Stimulated activated effector memory CD8-positive, alpha-beta T cell treated with anti-CD3 and anti-CD28 coated beads, Interleukin-12 subunit alpha, Interleukin-12 subunit beta, amount 100 ng/mL, for 72 hours (primary cell): ENCODE results near the gene CSTPP1.

Source experiments
- ATAC-seq: fragments of 150-1000 bp; cut with Tn5 transposase; 2 replicates; pipeline ENCODE4 v1.10.0; 2021
- DNase-seq, 2 donors: peaks; one replicate each; pipeline ENCODE4 v3.0.0; 2021 to 2022; ENCODE audit warnings: low spot score in 2 of 2
- H3K27ac Mint-ChIP-seq: one replicate; pipeline ENCODE4 v1.8.0; 2022; ENCODE audit warnings: mild to moderate bottlenecking, mixed read lengths
- H3K36me3 Mint-ChIP-seq: one replicate; pipeline ENCODE4 v1.8.0; 2022; ENCODE audit warnings: mild to moderate bottlenecking, mixed read lengths
- H3K4me1 Mint-ChIP-seq: one replicate; pipeline ENCODE4 v1.8.0; 2022; ENCODE audit warnings: mixed read lengths
- H3K4me3 Mint-ChIP-seq: one replicate; pipeline ENCODE4 v1.8.0; 2022; ENCODE audit warnings: mild to moderate bottlenecking, mixed read lengths
- H3K9me3 Mint-ChIP-seq: one replicate; pipeline ENCODE4 v1.8.0; 2022; ENCODE audit warnings: mixed read lengths

The CSTPP1 gene

DNA sequence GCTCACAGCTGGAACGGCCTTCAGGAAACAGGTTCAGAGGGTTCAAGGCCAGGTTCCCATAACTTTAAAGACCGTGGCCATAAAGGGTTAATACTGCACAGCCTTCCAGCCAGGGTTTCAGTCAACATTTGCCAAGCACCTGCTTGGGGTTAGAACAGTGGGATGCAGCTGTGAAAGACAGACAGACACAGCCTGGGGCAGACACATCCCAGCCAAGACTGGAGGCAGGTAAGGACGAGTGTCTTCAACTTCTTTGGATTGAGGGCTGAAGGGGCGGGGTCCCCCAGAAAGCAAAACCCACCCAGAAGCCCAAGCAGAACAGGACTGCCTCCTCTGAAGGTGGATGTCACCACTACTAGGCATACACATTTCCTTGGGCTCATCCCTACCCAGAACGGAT is 225.9 kb downstream of the CSTPP1 start:
- no peak for ATAC-seq
- Mint-ChIP-seq H3K36me3 (peaks cover 57% of the 10 kb centered on the region), H3K4me1 (no peaks in the 10 kb centered on the region), H3K27ac (peak overlapping the region; percentile 43), H3K9me3 (no peaks in the 10 kb centered on the region), H3K4me3 (no peak overlapping the region)
- DNase-seq: no peak

DNA sequence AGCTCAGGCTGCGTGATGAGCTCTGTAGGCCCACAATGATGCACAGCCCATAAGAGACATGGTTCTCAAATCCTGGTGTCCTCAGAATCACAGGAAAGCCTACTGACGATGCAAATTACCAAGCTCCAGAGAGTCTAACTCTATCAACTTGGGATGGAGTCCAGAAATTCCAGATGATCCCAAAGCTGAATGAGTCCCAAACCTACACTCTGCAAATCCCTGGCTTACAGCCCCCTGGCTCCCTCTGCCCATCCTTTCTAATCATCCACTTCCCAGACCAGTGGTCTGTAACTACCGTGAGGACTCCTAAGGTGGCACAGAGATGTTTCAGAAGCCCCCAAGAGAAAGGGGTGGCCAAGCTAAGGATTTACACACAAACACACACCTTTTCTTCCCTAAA is 226.6 kb downstream of the CSTPP1 start:
- Mint-ChIP-seq H3K36me3 (peaks cover 65% of the 10 kb centered on the region), H3K9me3 (no peaks in the 10 kb centered on the region)
- no peak for ATAC-seq

DNA sequence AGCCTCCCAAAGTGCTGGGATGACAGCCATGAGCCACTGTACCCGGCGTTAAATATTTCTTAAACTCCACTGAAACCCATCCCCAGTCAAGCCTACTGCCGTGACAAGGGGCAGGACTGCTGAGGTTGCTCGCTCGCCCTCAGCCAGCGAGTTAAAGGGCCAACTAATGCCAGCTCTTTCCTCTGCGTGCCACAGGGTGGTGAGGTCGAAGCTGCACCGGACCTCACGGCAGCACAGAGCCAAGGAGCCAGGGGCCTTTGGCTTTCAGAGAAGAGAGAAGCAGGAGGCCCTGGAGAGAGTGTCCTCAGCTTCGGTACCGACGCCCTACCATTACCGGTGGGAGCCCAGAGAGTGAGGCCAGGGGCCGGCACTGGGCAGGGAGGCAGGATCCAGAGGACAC is 227.3 kb downstream of the CSTPP1 start:
- ATAC-seq (no peak), DNase-seq (no peak)
- Mint-ChIP-seq H3K4me1 (no peaks in the 10 kb centered on the region), H3K27ac (peak overlapping the region; percentile 50), H3K4me3 (no peak overlapping the region), H3K36me3 (peaks cover 72% of the 10 kb centered on the region), H3K9me3 (no peaks in the 10 kb centered on the region)

More for the DNA sequence above, 226.6 kb downstream of the CSTPP1 start:
- H3K27ac Mint-ChIP-seq: no peak overlapping the region
- DNase-seq: no peak
- no peaks in the 10 kb centered on the region for H3K4me1 Mint-ChIP-seq
- H3K4me3 Mint-ChIP-seq: no peak overlapping the region

DNA sequence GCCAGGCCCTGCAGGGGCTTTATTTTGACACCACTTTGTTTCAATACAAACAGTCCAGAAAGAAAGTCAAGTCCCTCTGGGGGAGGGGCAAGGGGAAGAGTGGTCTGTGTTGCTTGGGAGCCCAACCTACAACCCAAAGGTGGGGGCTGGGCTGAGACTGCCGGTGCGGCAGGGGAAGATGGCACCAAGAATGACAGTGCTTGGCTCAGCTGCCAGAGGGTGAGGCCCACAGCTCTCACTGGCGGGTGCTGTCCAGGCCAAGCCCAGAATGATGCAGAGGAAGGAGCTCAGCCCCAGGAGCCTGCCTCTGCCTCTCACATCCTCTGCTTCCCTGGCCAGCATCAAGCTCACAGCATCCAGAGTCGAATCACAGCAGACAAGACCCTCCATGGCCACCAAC is 227.8 kb downstream of the CSTPP1 start:
- H3K9me3 Mint-ChIP-seq: no peaks in the 10 kb centered on the region
- ATAC-seq: no peak
- H3K4me1 Mint-ChIP-seq: no peaks in the 10 kb centered on the region
- no peak for DNase-seq
- peaks cover 72% of the 10 kb centered on the region for H3K36me3 Mint-ChIP-seq
- no peak overlapping the region for H3K4me3 Mint-ChIP-seq
- H3K27ac Mint-ChIP-seq: peak overlapping the region; percentile 50

DNA sequence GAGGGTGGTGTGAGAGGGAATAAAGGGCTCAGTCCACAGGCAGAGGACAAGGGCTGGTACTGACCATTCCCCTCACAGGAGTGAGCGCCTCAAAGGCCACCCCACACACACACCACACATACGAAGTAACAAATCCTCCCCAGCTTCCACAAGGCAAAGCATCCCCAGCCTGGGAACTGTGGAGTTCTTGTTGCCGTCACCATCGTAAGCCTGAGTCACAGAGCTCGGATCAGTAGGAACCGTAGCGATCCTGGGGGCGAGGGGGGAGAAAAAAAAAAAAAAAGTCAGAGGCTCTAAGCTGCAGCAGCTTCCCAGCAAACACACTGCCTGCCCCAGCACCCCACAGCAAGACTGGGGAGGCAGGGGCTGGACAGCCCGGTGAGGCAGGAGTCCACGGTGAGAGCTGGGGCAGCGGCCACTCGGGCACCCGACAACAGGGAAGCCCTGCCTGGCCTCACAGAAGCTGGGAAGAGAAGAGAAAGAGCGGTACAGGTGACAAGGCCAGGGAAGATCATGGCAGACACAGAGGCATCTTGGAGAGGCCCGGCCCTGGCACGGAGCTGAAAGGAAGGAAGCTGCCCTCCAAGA is 228.8 kb downstream of the CSTPP1 start:
- H3K4me1 Mint-ChIP-seq: no peaks in the 10 kb centered on the region
- DNase-seq: no peak
- no peak overlapping the region for H3K4me3 Mint-ChIP-seq
- peaks cover 73% of the 10 kb centered on the region for H3K36me3 Mint-ChIP-seq
- H3K27ac Mint-ChIP-seq: no peak overlapping the region
- ATAC-seq: no peak
- no peaks in the 10 kb centered on the region for H3K9me3 Mint-ChIP-seq

DNA sequence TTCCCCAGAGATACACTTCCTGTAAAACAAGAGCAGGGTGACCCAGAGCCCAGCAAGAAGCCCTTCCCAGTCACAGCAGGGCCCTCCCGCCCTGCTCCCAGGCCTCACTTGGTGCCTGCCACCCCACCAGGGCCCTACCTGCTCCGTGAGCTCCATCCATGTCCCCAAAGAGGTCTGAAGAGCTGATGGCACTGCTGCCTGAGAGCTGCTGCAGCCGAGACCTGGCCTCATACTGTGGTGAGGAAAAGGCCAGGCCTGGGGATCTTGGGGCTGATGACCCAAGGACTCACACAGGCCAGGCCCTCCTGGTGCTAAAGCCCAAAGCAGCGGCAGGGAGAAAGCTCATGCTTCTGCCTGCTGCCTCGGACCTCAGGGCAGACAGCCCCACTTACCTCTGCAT is 229.8 kb downstream of the CSTPP1 start:
- Mint-ChIP-seq H3K9me3 (no peaks in the 10 kb centered on the region), H3K36me3 (peaks cover 84% of the 10 kb centered on the region), H3K27ac (no peak overlapping the region), H3K4me3 (no peak overlapping the region), H3K4me1 (peaks cover 2% of the 10 kb centered on the region)
- ATAC-seq: no peak
- DNase-seq: no peak

DNA sequence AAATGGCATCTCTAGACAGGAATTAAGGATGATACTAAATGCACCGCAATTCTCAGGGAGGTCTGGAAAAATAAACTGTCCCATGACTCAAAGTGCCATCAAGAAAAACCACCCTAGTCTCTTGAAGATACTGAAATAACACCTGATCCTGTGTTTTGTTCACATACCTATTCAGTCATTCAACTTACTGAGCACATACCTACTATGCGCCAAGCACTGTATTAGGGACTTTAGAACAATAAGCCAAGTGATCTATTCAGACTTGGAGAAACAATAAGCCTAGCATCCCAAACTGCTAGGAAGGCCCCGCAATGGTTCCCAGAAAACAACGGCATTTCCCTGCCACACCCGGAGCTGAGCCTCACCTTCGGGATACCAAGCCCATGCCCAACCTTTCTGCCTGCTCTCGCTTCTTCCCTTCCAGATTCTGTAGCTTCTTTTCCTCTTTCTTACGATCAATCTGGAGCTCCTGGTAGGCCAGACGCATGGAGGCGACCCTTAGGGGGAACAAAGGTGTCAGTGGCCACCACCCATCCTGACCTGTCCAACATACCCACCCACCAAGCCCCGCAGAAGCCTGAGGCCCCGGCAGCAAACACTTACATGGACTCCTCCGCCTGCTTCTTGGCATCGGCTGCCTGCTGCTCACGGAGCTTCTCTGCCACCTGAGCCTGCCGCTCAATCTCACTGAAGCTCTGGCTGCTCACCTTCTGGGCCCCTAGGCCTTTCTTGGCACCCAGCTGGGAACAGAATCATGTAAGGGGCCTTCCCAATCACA is 234.7 kb downstream of the CSTPP1 start:
- DNase-seq: no peak
- peaks cover 97% of the 10 kb centered on the region for H3K36me3 Mint-ChIP-seq
- no peak for ATAC-seq
- peak overlapping the region; percentile 74 for H3K27ac Mint-ChIP-seq
- H3K4me1 Mint-ChIP-seq: peaks cover 38% of the 10 kb centered on the region
- no peaks in the 10 kb centered on the region for H3K9me3 Mint-ChIP-seq
- no peak overlapping the region for H3K4me3 Mint-ChIP-seq

DNA sequence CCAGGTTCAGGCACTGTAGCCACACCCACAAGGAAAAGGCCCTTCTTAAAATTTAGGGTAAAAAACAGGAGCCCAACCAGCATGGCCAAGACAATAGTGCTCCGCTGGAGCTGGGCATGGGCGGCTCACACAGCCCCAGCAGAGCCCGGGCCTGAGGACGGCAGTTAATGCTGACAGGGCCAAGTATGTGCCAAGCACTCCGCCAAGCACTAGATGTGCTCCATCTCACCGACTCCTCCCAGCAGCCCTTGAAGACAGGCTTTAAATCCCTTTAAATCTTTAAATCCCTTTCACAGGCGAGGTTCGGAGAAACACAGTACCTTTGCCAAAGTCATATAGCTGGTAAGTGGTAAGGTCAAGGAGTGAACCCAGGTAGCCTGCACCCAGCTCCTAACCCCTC is 235.3 kb downstream of the CSTPP1 start:
- no peak for DNase-seq
- Mint-ChIP-seq H3K27ac (peak overlapping the region; percentile 74), H3K36me3 (peaks cover 96% of the 10 kb centered on the region), H3K4me3 (no peak overlapping the region), H3K4me1 (peaks cover 38% of the 10 kb centered on the region), H3K9me3 (no peaks in the 10 kb centered on the region)
- ATAC-seq: no peak

DNA sequence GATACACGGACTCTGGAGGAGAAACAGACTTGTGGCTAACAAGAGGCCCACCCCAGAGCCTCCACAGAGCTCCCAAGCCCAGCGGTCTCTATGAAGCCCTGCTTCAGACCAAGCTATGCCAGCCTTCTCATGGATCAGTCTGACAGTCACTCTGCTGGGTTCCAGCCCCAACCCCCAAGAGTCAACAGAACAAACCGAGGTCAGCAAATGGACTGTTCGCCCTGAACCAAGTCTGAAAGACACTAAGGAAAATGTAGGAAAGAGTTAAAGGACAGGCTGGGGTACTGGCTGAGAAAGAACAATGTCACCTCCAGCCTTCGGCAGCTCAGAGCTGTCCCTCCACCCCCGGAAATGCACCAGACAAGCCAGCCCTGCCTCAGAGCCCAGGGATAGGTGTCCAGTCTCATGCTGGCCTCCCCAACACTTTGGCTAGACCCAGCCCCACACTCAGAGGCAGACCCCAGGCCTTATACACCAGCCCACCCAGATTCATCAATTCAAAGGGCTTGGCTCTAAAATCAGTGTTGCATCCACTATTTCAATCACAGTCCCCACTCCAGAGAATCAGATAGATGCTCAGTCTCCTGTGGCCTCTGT is 236.3 kb downstream of the CSTPP1 start:
- DNase-seq (no peak), ATAC-seq (no peak)
- Mint-ChIP-seq H3K9me3 (no peaks in the 10 kb centered on the region), H3K27ac (peak overlapping the region; percentile 74), H3K4me3 (no peak overlapping the region), H3K36me3 (peaks cover 92% of the 10 kb centered on the region), H3K4me1 (peaks cover 47% of the 10 kb centered on the region)

DNA sequence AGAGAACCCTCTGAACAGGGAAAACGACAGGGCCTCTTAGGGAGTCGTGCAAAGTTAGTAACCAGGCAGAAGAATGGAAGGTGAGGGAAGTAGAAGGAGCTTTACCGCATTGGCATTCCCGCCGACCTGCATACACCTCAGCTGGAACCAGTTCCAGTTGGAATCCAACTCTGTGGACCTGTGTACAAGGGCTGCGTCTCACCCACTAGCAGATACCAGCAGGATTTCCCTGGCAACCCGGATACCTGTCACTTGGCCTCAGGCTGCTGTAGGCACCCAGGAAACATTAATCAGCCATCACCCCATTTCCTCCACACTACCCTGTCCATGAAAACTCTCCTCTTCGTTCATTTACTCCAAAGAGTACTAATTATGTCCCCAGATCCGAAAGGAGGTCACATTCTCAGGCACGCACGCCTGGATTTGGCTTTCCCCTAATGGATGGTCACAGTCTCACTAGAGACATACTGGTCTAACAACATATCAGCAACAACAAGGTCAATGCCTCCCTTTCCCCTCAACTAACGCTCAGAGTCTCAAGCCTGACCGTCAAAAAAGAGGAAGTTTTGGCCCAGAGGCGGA is 239.3 kb downstream of the CSTPP1 start:
- Mint-ChIP-seq H3K36me3 (peaks cover 62% of the 10 kb centered on the region), H3K9me3 (no peaks in the 10 kb centered on the region), H3K27ac (peak overlapping the region; percentile 99), H3K4me1 (peaks cover 56% of the 10 kb centered on the region), H3K4me3 (peak overlapping the region; percentile 89)
- DNase-seq (no peak), ATAC-seq (no peak)

DNA sequence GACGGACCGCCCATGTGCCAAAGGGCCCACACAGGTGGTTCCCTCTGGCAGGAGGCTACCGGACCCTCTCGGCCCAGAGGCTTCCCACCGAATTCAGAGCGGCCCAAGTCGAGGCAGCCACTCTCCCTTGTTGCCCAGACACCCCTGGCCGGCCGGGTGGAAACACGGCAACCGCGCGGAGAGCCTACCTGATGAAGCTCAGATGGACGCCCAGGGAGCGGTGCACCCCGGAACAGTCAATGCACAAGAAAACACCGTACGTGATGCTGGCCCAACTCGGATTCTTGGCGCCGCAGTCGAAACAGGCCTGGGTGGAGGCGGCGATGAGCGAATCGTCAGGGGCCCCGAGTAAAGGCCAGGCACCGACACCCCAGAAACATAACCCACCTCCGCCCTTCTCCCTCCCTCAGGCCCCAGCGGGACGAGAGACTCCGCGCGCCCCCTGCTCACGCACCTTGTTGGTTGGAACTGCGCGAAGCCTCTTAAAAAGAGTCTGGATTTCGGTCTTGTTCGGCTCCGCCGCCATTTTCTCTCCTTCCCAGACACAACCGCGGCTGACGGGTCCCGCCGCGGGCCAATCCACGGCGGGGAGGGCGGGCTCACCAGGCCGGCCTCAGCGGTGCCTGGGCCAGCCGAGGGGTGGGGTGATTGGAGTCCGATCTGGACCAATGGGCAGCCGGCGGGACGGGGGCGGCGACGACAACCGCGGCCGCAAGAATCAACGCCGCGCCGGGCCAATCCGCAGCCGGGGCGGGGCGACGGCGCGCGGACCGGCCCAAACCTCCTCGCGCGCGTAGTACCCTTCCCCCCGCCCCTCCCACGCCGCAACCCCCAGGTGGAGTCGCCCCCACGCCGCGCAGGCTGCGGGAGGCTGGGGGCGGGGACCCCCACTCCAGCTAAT is 240.0 kb downstream of the CSTPP1 start, which contains the start of gene ARFGAP2:
TSS of gene ARFGAP2 (minus strand) at position 552 of the 901 bp plus-strand sequence. CDS start at position 526, 26 bp downstream.
- Mint-ChIP-seq H3K9me3 (no peaks in the 10 kb centered on the region), H3K27ac (peak within 1 kb of the TSS; percentile 99), H3K4me3 (peak within 1 kb of the TSS; percentile 89), H3K4me1 (peaks cover 52% of the 10 kb centered on the region), H3K36me3 (peaks cover 54% of the 10 kb centered on the region)
- ATAC-seq (peak; percentile 96), DNase-seq (peak; percentile 93 to 96)

DNA sequence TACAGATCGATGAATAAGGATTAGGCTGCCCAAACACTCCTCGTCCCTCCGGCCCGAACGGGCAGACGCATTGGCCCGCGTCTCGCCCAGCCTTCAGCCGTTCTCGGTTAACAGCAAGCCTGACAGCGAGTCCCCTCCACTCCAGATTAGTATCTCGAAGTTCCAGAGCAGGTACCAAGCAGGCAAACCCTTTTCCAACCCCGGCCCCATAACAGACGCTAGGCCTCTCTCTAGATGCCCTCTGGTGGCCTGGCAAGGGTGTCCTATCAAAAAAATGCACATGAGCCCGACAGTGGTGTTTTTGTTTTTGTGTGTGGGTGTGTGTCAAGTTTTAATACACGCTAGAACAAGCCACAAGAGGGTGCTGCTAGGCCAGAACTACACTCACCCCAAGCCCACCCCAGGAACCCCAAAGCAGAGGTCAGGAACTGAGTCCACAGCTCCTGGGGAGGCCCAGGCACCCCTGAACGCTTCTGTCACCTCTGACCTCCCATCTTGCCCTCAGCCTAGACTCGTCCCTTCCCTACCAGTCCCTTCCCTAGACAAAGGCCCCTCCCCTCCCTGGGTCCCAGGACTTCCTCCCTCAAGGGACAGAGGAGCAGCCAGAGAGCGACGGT is 240.8 kb downstream of the CSTPP1 start:
- H3K9me3 Mint-ChIP-seq: no peaks in the 10 kb centered on the region
- H3K4me1 Mint-ChIP-seq: peaks cover 48% of the 10 kb centered on the region
- ATAC-seq (peak; percentile 76), DNase-seq (peak in 1 of 2 donors; percentile 55)
- peaks cover 49% of the 10 kb centered on the region for H3K36me3 Mint-ChIP-seq
- H3K27ac Mint-ChIP-seq: peak overlapping the region; percentile 99
- peak overlapping the region; percentile 89 for H3K4me3 Mint-ChIP-seq

DNA sequence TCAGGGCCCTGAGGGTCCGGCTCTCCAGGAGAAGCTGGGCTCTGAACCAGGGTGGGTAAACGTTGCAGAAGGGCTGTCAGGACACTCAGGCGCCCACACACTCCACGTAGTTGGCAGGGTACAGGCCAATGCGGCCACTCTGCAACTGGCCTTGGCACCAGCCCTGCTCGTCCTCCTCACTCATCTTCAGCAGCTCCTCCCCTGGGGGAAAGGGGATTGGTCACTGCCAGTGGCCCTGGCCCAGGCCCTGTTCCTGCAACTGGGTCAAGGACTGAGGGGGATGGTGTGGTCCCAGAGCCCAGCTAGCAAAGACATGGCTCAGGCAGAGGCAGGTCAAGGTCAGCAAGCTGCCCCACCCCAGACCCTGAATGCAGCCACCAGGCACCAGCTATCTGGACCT is 241.3 kb downstream of the CSTPP1 start:
- no peaks in the 10 kb centered on the region for H3K9me3 Mint-ChIP-seq
- ATAC-seq (no peak), DNase-seq (no peak)
- H3K36me3 Mint-ChIP-seq: peaks cover 45% of the 10 kb centered on the region
- peaks cover 43% of the 10 kb centered on the region for H3K4me1 Mint-ChIP-seq
- H3K4me3 Mint-ChIP-seq: peak overlapping the region; percentile 89
- H3K27ac Mint-ChIP-seq: peak overlapping the region; percentile 99

DNA sequence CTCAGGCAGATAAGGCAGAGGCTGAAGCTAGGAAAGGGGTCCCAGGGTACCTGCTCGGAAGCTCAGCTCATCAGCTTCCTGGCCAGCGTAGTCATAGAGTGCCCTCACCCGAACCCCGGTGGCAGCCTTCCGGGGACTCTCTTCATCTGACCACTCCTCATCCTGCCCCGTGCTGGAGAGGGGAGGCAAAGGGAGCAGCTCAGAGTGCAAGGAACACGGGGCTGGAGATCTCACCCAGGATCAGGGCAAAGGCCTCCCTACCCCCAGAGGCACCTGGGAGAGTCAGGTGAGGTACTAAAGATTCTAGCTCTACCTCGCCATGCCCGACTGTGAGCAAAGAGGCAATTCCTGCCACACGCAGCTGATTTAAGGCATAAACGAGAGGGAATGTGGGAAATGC is 241.8 kb downstream of the CSTPP1 start:
- ATAC-seq: no peak
- Mint-ChIP-seq H3K27ac (peak overlapping the region; percentile 99), H3K4me1 (peaks cover 39% of the 10 kb centered on the region)

More for the DNA sequence above, 241.8 kb downstream of the CSTPP1 start:
- no peak for DNase-seq
- H3K36me3 Mint-ChIP-seq: peaks cover 40% of the 10 kb centered on the region
- peak overlapping the region; percentile 89 for H3K4me3 Mint-ChIP-seq
- no peaks in the 10 kb centered on the region for H3K9me3 Mint-ChIP-seq
